ENCODE measurements around the gene SEMA7A.

Gene SEMA7A

DNA sequence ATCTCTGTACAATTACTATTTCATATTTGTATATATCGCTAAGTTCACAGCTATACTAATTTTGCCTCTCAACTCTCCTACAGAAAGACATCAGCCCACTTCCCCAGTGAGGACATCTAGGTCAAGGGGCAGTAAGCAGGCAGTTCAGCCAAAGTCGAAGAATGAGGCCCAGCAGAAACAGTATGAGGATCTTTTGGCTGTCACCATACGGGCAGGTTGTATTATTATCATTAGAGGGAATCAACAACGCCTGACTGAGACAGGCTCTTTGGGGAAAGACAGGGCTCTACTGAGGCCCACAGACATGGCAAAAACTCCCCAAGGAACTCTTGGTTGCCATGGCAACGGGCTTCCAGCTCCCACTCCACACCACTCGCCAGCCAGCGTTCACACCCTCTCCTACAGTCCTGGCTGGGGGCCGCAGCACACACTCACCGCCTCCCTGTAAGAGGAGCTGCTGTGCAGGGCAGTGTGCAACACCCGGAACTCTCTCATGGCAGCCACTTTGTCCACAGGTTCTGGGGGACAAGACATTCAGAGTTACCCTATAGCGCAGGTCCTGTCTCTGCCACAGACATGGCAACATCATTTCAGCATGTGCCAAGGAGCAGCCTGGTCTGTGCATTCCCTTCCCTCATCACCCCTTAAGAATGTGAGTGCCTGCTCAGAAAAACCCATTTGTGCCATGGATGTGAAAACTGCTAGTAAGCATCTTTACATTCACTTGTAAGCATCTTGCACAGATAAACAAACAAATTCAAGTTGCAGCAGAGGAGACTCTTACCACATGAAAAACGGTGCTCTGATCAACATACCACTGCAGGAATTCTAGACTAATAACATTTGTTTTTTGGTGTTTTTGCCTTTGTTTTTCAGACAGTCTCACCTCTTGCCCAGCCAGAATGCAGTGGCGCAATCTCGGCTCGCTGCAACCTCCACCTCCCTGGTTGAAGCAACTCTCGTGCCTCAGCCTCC lies 18.4 kb upstream of the SEMA7A start:
- no peak for DNase-seq (ENCODE audit: low spot score)

DNA sequence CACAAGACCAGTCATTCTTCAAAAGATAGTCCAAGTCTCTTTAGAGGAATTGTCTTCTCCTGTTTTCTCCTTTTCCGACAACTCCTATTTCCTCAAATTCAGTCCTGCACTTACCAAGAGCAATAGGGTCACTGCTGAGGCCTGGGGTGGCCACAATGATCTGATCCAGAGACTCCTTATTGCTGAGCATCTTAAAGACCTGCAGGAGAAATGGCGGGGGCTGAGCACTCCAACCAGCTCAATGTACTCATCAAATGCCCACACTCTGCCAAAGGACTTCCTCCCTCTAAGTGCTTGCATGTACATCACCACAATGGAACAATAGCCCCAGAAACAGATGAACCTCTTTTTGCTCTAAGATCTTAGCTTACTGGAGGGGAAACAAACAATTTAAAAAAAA lies 17.6 kb upstream of the SEMA7A start:
- no peak for DNase-seq (ENCODE audit: low spot score)

- no peak for DNase-seq (ENCODE audit: low spot score)
Observed at GRCh38 chr15:74449643-74450205, 16.0 kb upstream of the SEMA7A start.

GRCh38 chr15:74449095-74449494 lies 15.3 kb upstream of the SEMA7A start:
- DNase-seq (ENCODE audit: low spot score) = no peak

DNA sequence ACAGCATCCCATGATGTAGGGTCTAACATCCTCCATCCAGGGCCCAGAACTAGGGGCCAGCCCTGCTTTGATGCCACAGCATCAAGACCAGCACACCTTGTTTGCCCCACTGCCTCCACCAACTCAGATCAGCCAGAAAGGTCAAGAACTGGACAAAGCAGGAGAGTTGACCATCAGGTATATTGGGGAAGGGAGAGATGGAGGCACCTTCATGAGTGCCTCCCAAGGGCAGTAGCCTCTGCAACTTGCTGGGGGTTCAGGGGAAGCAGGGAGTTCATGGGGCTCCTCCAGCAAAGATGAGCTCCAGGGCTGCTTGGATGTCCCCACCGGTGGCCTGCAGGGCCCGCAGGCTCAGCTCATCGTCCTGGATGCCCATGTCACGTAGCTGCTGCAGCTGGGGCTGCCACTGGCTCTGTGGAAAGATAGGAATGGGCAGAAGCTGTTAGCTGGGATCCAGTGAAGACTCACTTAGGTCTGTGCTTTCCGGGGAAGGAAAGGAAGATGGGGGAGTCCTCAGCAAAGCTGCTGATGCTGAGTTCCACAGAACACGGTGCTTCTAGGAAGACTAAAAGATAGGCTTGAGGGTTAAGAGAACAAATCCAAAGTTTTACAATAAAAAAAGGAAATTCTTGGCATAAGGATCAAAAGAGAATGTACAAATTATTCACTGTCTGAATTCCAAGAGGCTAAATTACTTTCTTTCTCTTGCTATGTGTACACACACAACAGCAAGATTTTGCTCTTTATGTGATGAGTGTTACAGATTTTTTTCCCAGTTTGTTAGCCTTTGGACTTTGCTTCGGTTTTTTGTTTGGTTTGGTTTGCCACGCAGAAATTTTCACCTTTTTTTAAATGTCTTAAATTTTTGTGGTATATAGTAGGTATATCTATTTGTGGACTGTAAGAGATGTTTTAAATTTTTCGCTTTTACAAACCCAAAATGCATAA lies 12.3 kb upstream of the SEMA7A start:
- DNase-seq (ENCODE audit: low spot score) = no peak

- DNase-seq (ENCODE audit: low spot score) = no peak
Observed at GRCh38 chr15:74444106-74445062, 10.6 kb upstream of the SEMA7A start.

DNA sequence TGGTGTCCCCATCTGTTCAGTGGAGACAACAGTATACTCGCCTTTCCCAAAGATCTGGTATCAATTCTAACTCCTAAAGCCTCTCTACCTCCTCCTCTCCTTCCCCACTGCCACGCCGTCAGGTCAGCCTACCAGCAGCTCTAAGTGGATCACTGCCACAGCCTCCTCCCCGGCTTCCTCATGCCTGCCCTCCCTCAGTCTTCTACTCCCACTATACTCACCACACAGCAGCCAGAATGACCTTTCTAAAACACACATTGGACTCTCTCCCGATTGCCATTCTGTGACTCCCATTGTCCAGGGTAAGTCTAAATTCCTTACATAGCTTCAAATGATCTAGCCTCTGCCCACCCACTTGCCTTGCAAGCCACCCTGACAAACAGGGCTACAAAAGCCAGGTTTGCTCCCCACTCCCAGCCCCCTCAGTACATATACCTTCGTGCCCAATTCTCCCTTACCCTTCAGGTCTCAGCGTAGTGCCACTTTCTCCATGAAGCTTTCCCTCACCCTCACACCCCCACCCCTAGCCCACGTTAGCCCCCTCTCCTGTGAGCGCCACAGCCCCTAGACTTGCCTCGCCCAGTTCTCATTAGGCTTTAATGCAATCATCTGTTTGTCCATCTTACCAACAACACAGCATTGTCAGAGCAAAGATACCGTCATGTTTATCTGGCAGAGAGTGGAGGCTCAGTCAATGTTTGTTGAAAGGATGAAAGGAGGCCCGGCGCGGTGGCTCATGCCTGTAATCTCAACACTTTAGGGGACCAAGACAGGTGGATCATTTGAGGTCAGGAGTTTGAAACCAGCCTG lies 9.5 kb upstream of the SEMA7A start:
- no peak for DNase-seq (ENCODE audit: low spot score)

- DNase-seq (ENCODE audit: low spot score) = no peak
Observed at GRCh38 chr15:74442604-74443003, 8.8 kb upstream of the SEMA7A start.

- no peak for DNase-seq (ENCODE audit: low spot score)
Observed at GRCh38 chr15:74442063-74442462, 8.3 kb upstream of the SEMA7A start.

- DNase-seq (ENCODE audit: low spot score) = no peak
Observed at GRCh38 chr15:74441248-74441941, 7.6 kb upstream of the SEMA7A start.

- DNase-seq (ENCODE audit: low spot score) = peak; percentile 84
Observed at GRCh38 chr15:74438721-74439316, 5.1 kb upstream of the SEMA7A start.

- DNase-seq (ENCODE audit: low spot score) = no peak
Observed at GRCh38 chr15:74438206-74438605, 4.4 kb upstream of the SEMA7A start.

DNA sequence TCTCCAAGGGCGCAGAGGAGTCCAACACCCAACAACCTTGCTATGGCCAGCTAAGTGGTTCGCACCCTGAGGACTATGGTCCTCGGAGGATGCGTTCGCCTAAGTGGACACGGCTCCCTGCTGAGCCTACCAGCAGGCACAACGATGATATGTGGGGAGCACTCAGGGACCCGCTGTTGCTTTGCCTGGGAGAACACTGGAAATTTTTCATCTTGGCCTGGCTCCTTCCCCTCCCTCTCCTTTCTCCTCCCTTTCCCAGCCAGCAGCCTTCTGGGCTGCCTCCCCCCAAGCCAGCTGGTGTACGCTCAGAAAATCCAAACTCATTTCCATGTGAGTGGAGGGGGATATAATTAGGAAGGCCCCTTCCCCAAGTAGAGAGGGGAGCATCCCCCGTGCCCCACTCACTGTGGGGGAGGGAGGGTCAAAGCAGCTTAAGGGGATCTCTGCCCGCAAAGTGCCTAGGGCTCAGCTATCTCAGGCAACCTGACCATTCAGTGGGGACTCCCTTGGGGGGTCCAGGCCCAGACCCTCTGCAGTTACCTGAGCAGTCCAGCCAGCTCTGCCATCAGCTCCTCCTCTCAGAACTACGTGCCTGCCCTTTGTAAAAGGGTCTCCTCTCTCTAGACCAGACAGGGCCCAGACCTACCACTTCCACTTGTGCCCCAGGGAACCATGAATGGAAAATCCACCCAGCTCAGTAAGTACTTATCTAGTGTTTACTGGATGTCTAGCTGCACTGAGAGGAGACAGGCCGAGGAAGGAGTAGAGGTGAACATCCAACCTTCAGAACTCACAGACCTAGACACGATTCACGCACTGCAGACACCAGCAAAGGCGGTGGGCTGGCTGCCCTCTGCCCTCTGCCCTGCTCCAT lies 742 bp upstream of the SEMA7A start:
- peak; percentile 40 for DNase-seq (ENCODE audit: low spot score)

DNA sequence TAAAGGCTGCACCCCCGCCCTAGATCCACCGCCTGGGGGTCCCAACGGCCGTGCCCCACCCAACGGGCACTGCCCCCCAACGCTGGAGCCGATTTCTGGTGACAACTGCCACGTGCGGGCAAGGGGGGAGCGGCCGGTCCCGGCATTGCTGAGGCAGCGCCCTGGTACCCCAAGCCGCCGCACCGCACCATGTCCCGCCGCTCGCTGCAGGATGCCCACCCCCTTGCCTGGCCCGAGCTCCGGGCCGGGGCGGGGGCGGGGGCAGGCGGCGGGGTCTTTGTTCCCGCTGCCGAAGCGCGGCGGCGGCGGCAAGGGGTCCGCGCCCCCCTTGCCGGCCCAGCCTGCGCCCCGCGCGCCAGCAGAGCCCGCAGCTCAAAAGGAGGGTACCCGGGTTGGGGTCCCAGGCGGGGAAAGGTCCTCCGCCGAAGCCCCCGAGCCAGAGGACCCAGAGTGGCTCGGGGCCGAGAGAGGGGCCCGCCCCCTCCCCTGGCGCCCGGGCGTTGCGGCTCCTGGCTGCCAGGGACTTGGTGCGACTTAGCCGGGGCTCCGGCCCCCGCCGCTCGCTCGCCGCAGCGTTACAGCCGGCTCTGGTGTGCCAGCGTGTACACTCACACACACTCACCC lies 678 bp downstream of the SEMA7A start:
- peak; percentile 48 for DNase-seq (ENCODE audit: low spot score)

GRCh38 chr15:74432271-74432967 lies 1.3 kb downstream of the SEMA7A start:
- no peak for DNase-seq (ENCODE audit: low spot score)

DNA sequence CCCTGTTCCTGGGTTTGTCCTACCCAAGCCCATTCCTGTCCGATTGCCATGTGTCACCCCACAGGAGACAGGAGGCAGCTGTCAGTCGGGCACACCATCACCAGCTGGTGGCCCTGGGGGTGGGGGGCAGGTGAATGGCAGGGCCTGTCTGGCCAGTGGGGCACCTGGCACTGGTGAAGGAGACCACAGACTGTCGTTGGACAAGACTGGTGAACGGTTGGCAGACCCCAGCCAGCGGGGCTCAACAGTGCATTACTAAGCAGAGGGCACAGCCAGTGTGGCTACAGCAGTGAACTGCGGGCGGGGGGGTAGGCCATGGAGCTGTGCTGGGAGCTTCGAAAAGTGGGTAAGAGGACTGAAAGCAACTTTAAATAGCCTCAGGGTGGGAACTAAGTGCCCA lies 2.1 kb downstream of the SEMA7A start:
- no peak for DNase-seq (ENCODE audit: low spot score)

DNA sequence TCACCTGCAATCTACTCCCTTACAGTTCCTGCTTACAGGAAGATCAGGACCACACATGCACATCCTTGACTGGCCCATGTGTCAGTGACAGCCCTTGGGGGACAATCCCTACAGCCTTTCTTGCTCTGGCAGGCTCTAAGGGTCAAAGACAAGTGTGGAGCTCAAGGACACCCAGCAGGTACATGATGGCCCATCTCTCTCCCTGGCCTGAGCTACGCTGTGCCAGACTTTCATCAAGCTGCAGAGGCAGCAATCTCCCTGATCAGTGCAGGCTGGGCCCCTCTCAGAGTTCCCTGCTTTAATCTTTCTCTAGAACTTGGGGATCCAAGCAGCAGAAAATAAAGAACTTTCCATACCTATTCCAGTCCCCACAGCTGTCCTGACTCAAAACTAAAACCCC lies 2.6 kb downstream of the SEMA7A start:
- DNase-seq (ENCODE audit: low spot score) = no peak

All from AG08396 (cell line).